Stimulated activated CD4-positive, alpha-beta T cell treated with anti-CD3 and anti-CD28 coated beads, Interleukin-4, amount 100 ng/mL, for 48 hours (primary cell): ENCODE data around the gene KNSTRN.

Experiments used
- DNase-seq, 2 donors: peaks; one replicate each; pipeline ENCODE4 v3.0.0-alpha.2; 2020; ENCODE audit warnings: low read depth in 2 of 2

The KNSTRN gene

DNA sequence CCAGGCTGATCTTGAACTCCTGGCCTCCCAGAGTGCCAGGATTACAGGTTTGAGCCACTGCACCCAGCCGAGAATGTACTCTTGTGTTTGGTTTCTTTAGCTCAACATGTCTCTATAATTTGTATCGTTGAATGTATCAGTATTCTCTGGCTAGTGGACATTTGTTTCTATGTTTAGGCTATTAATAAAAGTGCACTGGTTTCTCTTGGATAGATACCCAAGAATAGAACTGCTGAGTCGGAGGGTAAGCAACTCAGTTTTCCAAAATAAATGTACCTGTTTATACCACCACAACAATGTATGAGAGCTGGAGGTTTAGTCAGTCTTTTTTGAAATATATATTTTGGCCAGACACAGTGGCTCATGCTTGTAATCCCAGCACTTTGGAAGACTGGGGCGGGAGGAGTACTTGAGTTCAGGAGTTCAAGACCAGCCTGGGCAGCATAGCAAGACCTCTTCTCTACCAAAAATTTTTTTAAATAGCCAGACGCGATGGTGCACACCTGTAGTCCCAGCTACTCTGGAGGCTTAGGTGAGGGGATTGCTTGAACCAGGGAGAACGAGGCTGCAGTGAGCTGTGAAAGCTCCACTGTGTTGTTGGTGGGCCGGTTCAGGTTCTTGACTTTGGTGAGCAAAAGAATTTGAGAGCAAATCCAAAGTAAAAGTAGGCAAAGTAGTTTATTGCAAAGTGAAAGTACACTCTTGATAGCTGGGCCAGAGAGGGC is 15.3 kb downstream of the KNSTRN start:
- DNase-seq: no peak

DNA sequence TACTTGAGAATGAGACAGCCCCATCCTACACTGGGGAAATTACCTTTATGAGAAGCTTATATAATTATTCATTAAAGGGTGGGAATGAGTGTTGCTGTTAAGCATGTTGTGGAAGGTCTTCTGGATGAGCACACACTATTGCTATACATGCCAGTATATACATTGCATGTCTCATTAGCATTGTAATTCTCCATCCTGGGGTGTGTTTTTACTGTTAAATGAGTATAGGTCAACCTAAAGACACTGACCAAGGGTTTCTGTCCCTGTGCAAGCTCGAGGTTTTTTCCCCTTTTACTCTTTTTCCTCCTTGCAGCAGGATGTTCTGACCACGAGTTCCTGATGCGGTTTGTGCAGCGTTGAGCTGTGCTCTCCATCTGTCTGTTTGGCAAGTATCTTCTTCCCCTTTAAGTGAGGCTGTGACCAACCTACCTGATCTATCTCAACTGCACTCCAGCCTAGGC is 15.9 kb downstream of the KNSTRN start:
- no peak for DNase-seq

DNA sequence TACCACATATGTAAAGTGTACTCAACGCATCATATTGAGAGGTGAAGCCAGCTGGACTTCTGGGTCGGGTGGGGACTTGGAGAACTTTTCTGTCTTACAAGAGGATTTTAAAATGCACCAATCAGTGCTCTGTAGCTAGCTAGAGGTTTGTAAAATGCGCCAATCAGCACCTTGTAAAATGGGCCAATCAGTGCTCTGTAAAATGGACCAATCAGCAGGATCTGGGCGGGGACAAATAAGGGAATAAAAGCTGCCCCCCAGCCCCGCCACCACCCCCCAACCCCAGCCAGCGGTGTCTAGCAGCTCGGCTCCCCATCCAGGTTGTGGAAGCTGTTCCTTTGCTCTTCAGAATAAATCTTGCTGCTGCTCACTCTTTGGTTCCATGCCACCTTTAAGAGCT is 16.8 kb downstream of the KNSTRN start:
- no peak for DNase-seq

DNA sequence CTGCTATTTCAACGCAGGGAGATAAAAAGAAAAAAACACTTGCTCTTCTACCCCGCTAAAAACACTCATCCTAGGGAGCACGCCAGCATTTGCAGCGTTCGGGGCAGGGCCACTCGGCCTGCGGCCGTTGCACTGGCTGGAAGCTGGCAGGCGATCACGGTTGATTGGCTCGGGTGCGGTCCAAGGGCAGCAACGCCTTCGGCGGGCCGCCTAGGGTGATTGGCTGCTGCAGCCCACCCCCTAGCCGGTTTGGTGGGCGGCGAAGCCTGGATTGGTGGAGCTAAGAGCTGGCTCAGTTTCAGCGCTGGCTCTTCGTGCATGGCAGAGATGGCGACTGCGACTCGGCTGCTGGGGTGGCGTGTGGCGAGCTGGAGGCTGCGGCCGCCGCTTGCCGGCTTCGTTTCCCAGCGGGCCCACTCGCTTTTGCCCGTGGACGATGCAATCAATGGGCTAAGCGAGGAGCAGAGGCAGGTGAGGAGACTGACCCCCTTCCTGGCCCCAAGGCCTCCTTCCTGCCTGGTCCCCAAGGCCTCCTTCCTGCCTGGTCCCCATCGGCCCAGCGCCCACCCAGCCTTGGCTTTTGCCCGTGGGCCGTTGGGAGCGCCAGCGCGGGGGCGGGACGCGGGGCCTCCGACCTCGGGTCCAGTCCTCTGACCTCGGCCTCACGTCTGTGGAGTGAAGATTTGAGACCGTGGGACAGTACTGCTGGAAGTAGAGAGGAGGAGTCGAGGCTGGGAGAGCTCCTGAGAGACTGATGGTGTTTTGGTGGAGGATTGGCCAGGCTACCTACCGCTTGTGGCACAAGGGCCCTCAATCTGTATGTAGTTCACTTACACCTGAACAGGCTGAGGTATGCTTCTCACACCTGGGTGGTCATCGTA is 23.2 kb downstream of the KNSTRN start, which contains the start of gene IVD:
TSS of gene IVD (plus strand) at position 295 of the 881 bp plus-strand sequence. CDS start at position 328, 33 bp downstream.
- peak; percentile 84 to 91 for DNase-seq

DNA sequence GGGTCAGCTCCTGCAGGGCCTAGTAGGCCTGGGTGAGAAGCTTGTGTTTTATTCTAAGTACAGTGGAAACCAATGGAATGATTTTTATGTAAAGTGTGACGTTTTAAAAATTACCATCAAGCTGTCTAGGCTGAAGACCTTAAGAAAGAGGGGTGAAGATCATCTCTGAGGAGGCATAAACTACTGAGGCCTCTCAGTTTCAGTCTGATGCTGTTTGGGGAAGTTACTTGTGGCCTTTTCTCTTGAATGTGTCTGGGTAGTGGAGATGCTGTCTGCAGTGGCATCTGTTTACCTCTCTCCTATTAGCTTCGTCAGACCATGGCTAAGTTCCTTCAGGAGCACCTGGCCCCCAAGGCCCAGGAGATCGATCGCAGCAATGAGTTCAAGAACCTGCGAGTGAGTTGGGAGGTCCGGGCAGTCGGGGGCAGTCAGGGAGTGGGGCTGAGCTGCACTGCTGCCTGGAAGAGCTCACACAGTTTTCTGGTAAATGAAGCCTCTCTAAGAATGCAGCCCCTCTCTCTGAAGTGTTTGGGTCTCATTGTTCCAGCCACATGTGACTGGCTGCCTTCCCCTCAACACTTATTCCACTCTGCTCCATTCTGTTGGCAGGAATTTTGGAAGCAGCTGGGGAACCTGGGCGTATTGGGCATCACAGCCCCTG is 24.9 kb downstream of the KNSTRN start:
- no peak for DNase-seq

DNA sequence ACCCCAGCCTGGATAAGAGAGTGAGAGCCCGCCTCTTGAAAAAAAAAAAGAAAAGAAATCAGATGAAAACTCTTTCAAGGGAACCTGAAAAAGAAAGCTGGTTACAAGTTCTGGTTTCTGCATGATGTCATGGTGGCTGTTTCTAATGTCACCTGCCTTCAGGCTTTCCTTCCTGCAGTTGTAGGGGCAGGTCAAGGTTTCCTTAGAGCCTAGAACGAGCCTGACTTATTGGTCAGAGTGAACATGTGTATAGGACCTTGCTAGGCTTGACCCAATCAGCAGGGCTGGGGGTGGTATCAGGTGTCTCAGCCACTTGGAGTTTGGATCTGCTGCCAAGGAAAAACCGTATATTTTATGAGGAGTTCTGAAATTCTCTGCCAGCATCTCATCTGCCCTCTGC is 26.8 kb downstream of the KNSTRN start:
- no peak for DNase-seq

DNA sequence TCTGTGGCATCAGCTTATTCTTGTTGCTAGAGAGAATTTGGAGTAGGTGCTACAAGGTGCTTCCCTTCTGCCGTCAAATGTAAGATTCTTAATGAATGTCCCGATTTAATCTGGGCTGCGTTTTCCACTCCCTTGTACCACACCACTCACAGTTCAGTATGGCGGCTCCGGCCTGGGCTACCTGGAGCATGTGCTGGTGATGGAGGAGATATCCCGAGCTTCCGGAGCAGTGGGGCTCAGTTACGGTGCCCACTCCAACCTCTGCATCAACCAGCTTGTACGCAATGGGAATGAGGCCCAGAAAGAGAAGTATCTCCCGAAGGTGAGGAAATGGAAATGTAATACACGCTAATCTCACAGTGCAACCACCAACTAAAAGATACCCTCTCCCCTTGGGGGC is 28.0 kb downstream of the KNSTRN start:
- DNase-seq: no peak

DNA sequence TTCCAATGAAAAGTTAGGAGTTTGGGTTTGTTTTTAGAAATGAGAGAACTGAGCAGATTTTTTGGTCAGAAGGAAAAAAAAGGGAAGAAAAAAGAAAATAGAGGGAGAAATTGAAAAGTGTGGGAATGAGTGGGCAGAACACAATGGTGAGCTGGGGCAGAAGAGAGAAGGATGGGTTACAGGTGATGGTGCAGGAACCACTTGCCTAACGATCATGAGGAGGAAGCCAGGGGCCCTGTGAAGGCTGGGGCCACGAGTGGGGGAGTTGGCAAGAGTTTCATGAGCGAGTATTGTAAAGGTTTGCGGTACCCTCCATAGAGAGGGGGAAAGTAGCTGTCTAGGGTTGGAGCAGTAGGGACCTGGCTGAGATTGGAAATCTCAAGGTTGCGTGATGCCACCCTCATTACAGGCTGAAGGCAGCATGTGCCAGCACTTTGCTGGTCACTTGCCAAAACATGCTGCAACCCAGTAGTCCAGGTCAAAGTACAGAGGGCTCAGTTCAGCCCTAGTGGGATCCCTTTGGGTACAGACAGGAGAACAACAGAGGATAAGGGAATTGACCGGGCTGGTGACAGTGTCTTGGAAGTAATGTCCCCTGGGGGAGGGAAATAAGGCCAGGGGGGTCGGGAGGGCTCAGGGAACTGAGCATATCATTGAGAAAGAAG is 29.7 kb downstream of the KNSTRN start:
- DNase-seq: no peak

DNA sequence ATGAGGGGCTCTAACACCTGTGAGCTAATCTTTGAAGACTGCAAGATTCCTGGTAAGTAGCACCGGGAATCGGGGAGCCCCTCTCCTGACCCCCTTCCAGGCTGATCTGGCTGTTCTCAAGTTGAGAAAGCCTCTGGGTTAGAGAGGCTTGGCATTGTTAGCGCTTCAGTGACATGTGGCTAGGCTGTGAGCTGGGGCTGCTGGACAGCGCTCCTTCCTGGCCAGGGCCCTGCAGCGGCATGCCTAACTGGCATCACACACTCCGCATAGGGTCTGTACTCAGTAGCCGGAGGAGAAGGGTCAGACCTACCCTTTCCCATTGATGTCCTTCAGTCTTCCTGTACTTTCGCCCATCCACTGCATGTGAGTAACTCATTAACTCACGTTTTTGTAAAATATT is 30.5 kb downstream of the KNSTRN start:
- no peak for DNase-seq

DNA sequence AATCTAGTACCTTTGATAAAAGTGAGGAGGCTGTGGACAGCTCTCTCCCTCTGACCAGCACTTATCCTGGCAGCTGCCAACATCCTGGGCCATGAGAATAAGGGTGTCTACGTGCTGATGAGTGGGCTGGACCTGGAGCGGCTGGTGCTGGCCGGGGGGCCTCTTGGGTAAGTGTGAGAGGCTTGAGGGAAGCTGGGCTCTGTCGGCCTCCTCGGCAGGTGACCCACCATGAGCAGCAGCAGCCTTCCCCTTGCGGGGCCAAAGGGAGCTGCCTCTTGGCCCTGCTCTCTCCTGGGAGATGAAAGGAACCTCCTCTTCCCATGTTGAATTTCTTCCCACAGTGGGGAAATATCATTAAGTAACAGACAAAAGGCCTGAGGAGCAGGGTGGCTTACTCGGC is 32.3 kb downstream of the KNSTRN start:
- no peak for DNase-seq

DNA sequence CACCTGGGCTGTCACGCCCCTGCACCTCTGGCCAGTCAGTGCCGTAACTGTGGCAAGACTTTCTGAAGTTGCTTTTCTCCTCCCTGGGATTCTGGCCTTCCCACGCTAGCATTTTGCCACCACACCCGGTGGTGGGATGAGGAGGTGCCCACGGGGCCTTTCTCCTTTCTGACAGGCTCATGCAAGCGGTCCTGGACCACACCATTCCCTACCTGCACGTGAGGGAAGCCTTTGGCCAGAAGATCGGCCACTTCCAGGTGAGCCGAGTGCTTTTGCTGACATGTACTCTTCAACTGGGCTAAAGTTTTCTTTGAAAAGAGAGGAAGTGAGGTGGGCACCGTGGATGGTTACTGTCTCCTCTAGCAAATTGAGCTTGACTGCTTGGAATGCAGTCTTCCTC is 32.7 kb downstream of the KNSTRN start:
- DNase-seq: no peak

DNA sequence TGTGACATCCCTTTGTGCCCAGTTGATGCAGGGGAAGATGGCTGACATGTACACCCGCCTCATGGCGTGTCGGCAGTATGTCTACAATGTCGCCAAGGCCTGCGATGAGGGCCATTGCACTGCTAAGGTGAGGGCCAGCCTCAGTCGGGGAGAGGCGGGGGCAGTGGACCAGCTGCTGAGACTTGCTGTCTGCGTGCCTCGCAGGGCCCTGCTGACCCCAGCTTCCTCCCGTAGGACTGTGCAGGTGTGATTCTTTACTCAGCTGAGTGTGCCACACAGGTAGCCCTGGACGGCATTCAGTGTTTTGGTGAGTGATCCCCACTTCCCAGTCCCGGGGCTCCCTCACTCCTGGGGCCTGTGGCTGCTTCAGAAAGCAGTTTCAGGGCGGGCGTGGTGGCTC is 33.5 kb downstream of the KNSTRN start:
- DNase-seq: no peak

DNA sequence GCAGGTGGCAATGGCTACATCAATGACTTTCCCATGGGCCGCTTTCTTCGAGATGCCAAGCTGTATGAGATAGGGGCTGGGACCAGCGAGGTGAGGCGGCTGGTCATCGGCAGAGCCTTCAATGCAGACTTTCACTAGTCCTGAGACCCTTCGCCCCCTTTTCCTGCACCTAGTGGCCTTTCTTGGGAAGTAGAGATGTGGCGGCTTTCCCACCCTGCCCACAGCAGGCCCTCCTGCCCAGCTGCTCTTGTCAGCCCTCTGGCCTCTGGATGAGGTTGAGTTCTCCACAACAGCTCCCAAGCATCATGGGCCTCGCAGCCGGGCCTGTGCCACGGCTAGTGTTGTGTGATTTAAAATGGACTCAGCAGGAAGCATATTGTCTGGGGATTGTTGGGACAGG is 35.6 kb downstream of the KNSTRN start:
- no peak for DNase-seq

DNA sequence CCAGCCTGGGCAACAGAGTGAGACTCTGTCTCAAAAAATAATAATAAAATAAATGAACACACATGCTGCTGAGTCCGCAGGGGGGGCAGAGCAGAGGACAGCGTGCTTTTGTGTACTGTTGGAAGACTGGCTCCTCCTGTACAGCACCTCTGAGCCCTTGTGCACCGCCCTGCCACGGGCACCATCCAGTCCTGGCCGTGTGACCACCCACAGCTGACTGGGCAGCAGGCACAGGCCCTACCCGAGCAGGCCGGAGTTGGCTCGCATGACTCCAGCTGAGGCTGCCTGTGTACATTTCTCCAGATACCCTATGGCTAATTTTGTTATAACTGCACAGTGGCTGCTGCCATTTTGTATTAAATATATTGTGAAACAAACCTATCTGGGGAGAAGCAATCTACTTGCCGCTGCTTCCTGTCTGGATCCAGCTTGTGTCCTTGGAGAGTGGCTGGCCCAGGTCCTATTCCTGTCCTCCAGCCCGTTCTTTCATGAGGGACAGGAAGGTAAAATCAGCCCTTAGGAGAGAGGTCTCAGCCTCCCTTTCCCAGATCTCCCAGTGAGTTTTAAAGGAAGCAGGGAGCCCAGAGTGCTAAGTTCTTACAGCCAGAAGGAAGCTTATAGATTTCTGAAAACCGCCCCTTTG is 37.7 kb downstream of the KNSTRN start:
- no peak for DNase-seq

DNA sequence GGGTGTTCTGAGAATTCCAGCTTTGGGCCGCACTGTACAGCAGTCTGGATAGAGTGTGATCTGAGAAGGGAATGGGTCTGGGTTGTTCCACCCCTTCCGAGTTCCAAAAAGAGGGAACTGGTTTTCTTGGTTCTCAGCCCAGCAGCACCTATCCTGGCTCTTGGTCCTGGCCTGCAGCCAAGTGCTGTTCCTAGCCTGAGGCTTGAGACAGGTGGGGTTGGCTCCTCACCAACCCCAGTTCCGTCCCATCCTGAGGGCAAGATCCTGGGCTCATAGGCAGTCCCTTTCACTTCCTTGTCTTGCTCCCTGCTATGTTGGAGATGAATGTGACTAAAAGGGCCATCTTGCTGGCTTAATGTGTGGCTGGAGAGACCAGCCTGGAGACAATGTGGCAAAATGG is 38.3 kb downstream of the KNSTRN start:
- DNase-seq: no peak

DNA sequence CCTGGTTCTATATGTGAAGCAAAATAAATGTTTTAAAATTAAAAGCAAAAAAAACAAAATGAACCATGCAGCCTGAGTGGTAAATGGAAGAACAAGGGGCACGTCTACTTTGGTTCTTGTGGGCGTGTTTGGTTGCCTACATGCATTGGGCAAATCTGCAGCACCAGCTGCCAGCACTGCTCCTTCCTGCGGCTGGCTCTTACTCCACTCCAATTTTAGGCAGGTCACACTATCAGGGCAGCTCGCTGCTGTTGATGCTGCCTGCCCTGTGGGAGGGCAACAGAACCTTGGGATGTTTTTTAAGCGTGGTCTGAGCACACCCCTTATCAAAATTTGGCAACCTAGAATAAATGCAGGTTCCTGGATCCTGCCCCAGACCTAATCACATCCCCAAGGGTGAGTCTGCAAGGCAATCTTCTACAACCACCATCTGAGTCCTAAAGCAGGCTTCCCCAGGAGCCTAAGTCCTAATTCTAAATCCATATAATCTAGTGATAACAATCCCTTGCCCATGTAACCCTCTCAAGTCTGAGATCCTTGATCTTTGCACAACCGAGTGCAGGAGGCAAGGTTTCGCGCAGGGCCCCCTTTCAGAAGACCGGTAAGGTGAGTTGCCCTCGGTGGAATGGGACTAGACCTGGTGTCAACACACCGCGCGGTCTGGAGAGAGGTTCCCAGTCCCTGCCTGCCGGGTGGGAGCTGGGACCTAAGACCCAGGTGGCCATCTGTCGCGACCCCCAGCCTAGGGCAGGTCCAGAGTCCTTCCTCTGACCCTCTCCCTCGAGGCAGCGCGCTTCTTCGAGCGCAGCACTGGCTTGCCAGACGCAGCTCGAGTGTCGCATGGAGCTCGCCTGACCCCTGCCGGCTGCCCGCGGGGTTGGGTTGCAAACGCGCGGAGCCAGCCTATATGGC is 39.0 kb downstream of the KNSTRN start:
- DNase-seq: peak; percentile 79 to 88

DNA sequence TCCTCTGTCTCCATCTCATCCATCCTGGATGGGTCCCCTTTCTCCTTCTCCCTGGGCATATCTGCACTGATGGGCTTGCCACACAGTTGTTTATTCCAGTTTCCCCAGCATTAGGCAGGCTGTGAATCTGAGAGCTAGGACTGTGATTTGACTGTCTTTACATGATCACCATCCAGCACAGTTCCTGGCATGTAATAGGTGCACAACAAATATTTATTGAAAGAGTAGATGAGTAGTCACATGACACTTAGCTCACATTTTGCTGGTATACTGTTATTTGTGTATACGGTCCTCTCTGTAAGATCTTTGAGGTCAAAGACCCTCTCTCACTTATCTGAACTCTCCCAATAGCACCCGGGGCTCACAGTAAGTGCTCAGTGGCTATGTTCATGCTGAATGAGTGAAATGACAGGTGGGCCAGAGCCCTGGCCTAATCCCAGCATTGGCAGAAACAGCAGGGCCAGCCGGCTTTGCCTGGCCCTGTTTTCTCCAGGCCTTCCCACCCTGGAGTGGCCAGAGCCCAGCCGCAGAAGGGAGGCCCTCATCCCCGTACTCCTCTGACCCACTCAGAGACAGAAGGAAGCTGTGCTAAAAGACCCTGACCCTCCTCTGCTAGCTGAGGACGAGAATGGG is 42.1 kb downstream of the KNSTRN start:
- DNase-seq: no peak

DNA sequence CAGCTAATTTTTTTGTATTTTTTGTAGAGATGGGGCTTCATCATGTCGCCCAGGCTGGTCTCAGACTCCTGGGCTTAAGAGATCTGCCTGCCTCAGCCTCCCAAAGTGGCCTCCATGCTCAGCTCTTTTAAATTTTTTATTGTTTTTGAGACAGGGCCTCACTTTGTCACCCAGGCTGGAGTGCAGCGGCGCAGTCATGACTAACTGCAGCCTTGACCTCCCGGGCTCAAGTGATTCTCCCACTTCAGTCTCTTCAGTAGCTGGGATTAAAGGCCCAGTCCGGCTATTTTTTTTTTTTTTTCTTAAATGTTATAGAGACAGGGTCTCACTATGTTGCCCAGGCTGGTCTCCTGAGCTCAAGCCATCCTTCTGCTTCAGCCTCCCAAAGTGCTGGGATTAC is 43.2 kb downstream of the KNSTRN start:
- DNase-seq: no peak

DNA sequence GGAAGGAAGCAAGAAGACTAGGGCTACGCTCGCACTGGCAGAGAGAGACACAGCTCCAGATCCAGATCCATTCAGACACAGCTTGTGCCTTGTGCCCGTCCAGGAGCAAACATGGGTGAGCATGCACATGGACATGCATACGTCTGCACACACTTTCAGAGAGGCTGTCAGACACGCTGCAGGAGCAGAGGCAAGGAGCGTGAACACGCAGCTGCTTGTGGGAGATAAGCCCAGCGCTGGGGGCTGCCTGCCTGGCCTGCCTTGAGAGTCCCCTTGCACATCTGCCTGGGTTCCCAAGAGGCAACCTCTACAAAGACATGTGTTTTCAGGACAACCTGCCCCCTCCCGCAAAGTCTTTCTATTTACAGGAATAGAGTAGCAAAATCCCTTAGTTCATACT is 44.7 kb downstream of the KNSTRN start:
- no peak for DNase-seq

DNA sequence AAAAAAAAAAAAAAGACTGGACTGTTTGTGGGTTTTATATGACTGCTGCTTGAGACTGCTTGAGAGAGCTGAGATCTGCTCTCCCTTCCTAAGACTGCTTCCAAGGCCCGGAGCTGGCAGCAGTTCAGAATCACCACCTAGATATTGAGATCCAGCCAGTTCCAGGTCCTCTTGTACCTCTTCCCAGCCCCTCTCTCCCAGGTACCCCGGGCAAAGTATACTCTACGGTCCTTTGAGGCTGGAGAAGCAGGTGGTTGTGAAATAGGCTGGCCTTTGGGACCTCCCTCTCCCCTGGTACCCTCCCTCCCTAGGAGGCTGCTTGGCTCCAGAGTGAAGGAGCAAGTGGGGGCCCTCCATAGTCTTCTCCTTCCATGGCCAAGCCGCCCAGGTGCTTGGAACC is 45.7 kb downstream of the KNSTRN start:
- DNase-seq: no peak
